ENCODE data around the gene KIF11. TPM values are rescaled to one million over a fixed set of nuclear protein-coding genes. Genes with fewer than 3 reads are reported as not detected.

Gene KIF11
- total and polyA plus RNA-seq, 9 of the 15 experiments (the other 6 are each of a cell fraction or from before 2014, with no cell fraction given): 11.3 to 54.4 (median 29.2) TPM

- TF ChIP-seq CBFA2T3 (IDR thresholded peaks at IDR 0.05): peak; percentile 37; the same call in 1 of the 2 replicates
- no peak for TF ChIP-seq CBX1 (IDR thresholded peaks at IDR 0.05; ENCODE audit: low read depth)
- TF ChIP-seq ZZZ3 (IDR thresholded peaks at IDR 0.05): no peak
- 0 out of 2 replicates have a peak, but pooled peaks have one; percentile 29 for TF ChIP-seq CTBP1 (IDR thresholded peaks at IDR 0.05; ENCODE audit: borderline replicate concordance)
- no peak for TF ChIP-seq ETV1 (tag; conservative IDR thresholded peaks at IDR 0.05; ENCODE audit: low read depth)
- TF ChIP-seq PTRF (tag; IDR thresholded peaks at IDR 0.05): no peak
- no peak for TF ChIP-seq RBM25 (IDR thresholded peaks at IDR 0.05; ENCODE audit: low read depth, low read length, severe bottlenecking)
- TF ChIP-seq ARHGAP35 (IDR thresholded peaks at IDR 0.05; ENCODE audit: partially characterized antibody): no peak
- no peak for TF ChIP-seq ZNF311 (CRISPR knock-in tag; IDR thresholded peaks at IDR 0.05)
- no peak for TF ChIP-seq SIN3B (IDR thresholded peaks at IDR 0.05; ENCODE audit: low read depth)
- TF ChIP-seq CUX1 (CRISPR knock-in tag; IDR thresholded peaks at IDR 0.05): 0 out of 2 replicates have a peak, but pooled peaks have one; percentile 42
- TF ChIP-seq, protein P1, sequence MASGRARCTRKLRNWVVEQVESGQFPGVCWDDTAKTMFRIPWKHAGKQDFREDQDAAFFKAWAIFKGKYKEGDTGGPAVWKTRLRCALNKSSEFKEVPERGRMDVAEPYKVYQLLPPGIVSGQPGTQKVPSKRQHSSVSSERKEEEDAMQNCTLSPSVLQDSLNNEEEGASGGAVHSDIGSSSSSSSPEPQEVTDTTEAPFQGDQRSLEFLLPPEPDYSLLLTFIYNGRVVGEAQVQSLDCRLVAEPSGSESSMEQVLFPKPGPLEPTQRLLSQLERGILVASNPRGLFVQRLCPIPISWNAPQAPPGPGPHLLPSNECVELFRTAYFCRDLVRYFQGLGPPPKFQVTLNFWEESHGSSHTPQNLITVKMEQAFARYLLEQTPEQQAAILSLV (tag; IDR thresholded peaks at IDR 0.05): no peak
- TF ChIP-seq KDM1A (IDR thresholded peaks at IDR 0.05): 0 out of 4 replicates have a peak, but pooled peaks have one; percentile 16 to 25
- no peak for TF ChIP-seq ETS1 (conservative IDR thresholded peaks at IDR 0.05; ENCODE audit: control insufficient read depth, low read depth, low read length)
- TF ChIP-seq DPF2 (IDR thresholded peaks at IDR 0.05): peak; percentile 59; the same call in 1 of the 2 replicates
- TF ChIP-seq FOXM1 (IDR thresholded peaks at IDR 0.05; ENCODE audit: low read depth): 0 out of 2 replicates have a peak, but pooled peaks have one; percentile 24
- no peak for TF ChIP-seq FOXM1 (CRISPR knock-in tag; IDR thresholded peaks at IDR 0.05; ENCODE audit: low read depth)
- TF ChIP-seq NFIC (IDR thresholded peaks at IDR 0.05): peak; percentile 7; the same call in 1 of the 2 replicates
- no peak for TF ChIP-seq ETV5 (CRISPR knock-in tag; IDR thresholded peaks at IDR 0.05; ENCODE audit: low read depth)
- no peak for TF ChIP-seq TCF3 (CRISPR knock-in tag; IDR thresholded peaks at IDR 0.05)
- TF ChIP-seq ZNF274 (IDR thresholded peaks at IDR 0.05; ENCODE audit: borderline replicate concordance, low read depth, low read length): no peak
- peak; percentile 28 for TF ChIP-seq EP400 (IDR thresholded peaks at IDR 0.05)
- no peak for TF ChIP-seq ARID2 (IDR thresholded peaks at IDR 0.05)
These were observed 2.0 kb upstream of the KIF11 start (continued) for GRCh38 chr10:92590623-92591549.

Data from K562 (cell line).